ENCODE measurements around the gene BTBD2. TPM values are rescaled to one million over a fixed set of nuclear protein-coding genes. Genes with fewer than 3 reads are reported as not detected.
"Not testable (repeated sequence)": the region's sequence is repeated elsewhere in the genome, so short reads cannot be mapped to it uniquely, and the experiment has no call there.

BTBD2 gene
- total RNA-seq, 2 donors from 2014 or later: 42.3 to 44.8 TPM

- Histone ChIP-seq H3K27ac (no peak overlapping the region), H3K36me3 (replicated peaks in 1 of 2; ENCODE audit: insufficient read depth in 1 of 2, low read depth in 2 of 2) (peaks cover 7 to 15% of the 10 kb centered on the region in 2 donors), H3K27me3 (no peaks in the 10 kb centered on the region), H3K4me1 (no peaks in the 10 kb centered on the region), H3K4me3 (no peak overlapping the region), H3K9me3 (no peaks in the 10 kb centered on the region)
- no peak for DNase-seq
- ATAC-seq: no peak
- WGBS, 2 donors: 89% methylated on average over 20 to 24 of the region's 30 CpGs
- TF ChIP-seq POLR2A (IDR thresholded peaks at IDR 0.05): no peak
- TF ChIP-seq, protein P1, sequence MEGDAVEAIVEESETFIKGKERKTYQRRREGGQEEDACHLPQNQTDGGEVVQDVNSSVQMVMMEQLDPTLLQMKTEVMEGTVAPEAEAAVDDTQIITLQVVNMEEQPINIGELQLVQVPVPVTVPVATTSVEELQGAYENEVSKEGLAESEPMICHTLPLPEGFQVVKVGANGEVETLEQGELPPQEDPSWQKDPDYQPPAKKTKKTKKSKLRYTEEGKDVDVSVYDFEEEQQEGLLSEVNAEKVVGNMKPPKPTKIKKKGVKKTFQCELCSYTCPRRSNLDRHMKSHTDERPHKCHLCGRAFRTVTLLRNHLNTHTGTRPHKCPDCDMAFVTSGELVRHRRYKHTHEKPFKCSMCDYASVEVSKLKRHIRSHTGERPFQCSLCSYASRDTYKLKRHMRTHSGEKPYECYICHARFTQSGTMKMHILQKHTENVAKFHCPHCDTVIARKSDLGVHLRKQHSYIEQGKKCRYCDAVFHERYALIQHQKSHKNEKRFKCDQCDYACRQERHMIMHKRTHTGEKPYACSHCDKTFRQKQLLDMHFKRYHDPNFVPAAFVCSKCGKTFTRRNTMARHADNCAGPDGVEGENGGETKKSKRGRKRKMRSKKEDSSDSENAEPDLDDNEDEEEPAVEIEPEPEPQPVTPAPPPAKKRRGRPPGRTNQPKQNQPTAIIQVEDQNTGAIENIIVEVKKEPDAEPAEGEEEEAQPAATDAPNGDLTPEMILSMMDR (IDR thresholded peaks at IDR 0.05): no peak
- intact Hi-C loops (cut with DNase I): no loop called here
These were observed 24.2 kb downstream of the BTBD2 start for GRCh38 chr19:1991018-1991913.

GRCh38 chr19:1990230-1991017 is 25.1 kb downstream of the BTBD2 start:
- Histone ChIP-seq H3K9me3 (no peaks in the 10 kb centered on the region), H3K27me3 (no peaks in the 10 kb centered on the region), H3K4me3 (no peak overlapping the region), H3K4me1 (no peaks in the 10 kb centered on the region), H3K36me3 (replicated peaks in 1 of 2; ENCODE audit: insufficient read depth in 1 of 2, low read depth in 2 of 2) (peaks cover 7 to 17% of the 10 kb centered on the region in 2 donors), H3K27ac (no peak overlapping the region)
- ATAC-seq: no peak
- intact Hi-C loops (cut with DNase I): no loop called here
- TF ChIP-seq, protein P1 (IDR thresholded peaks at IDR 0.05): no peak
- TF ChIP-seq POLR2A (IDR thresholded peaks at IDR 0.05): no peak
- DNase-seq: no peak
- WGBS, 2 donors: 96 to 100% methylated on average over 13 to 34 of the region's 34 CpGs

GRCh38 chr19:1989513-1990229 is 25.8 kb downstream of the BTBD2 start:
- ATAC-seq (no peak), DNase-seq (no peak)
- Histone ChIP-seq H3K4me3 (no peak overlapping the region), H3K4me1 (no peaks in the 10 kb centered on the region), H3K9me3 (no peaks in the 10 kb centered on the region), H3K27me3 (no peaks in the 10 kb centered on the region), H3K27ac (no peak overlapping the region), H3K36me3 (replicated peaks in 1 of 2; ENCODE audit: insufficient read depth in 1 of 2, low read depth in 2 of 2) (peaks cover 7 to 22% of the 10 kb centered on the region in 2 donors)
- WGBS, 2 donors: 91 to 94% methylated on average over 19 to 38 of the region's 40 CpGs
- intact Hi-C loops (cut with DNase I): no loop called here
- TF ChIP-seq, protein P1 (IDR thresholded peaks at IDR 0.05): no peak
- no peak for TF ChIP-seq POLR2A (IDR thresholded peaks at IDR 0.05)

GRCh38 chr19:1988464-1988863 is 27.1 kb downstream of the BTBD2 start:
- H3K27ac ChIP-seq; ATAC-seq; H3K4me1 ChIP-seq; H3K4me3 ChIP-seq; intact Hi-C loops (cut with DNase I); DNase-seq; H3K27me3 ChIP-seq; H3K9me3 ChIP-seq: not testable (repeated sequence)
- H3K36me3 ChIP-seq (replicated peaks in 1 of 2; ENCODE audit: insufficient read depth in 1 of 2, low read depth in 2 of 2): peaks cover 7 to 22% of the 10 kb centered on the region in 2 donors
- 86 to 87% methylated on average over 10 of the region's 10 CpGs for WGBS, 2 donors
